GM23248 (cell line): ENCODE data around the gene SNCG. TPM values are rescaled to one million over a fixed set of nuclear protein-coding genes. Genes with fewer than 3 reads are reported as not detected.

ENCODE experiments used
- DNase-seq: peaks from one replicate; pipeline ENCODE4 v3.0.0-alpha.2; 2015
- H2AFZ ChIP-seq: fragments of 200-600 bp; sonication (generic); 2 replicates; pipeline ENCODE4 v1.6.1; 2016; ENCODE audit warnings: antibody characterized with exemption
- H3F3A ChIP-seq: fragments of 200-600 bp; sonication (generic); 2 replicates; pipeline ENCODE4 v1.6.1; 2016; ENCODE audit warnings: mild to moderate bottlenecking, antibody characterized with exemption, mixed run types; ENCODE audit not compliant: insufficient read depth
- H3K27ac ChIP-seq: fragments of 200-600 bp; sonication (generic); 2 replicates; pipeline ENCODE4 v1.5.1; 2016; ENCODE audit warnings: mild to moderate bottlenecking
- H3K27me3 ChIP-seq: fragments of 200-600 bp; sonication (generic); replicated peaks from 2 replicates; pipeline ENCODE4 v1.6.1; 2016; ENCODE audit warnings: mild to moderate bottlenecking; ENCODE audit not compliant: insufficient read depth
- H3K36me3 ChIP-seq: fragments of 200-600 bp; sonication (generic); 2 replicates; pipeline ENCODE4 v1.6.1; 2016; ENCODE audit warnings: low read depth, mild to moderate bottlenecking
- H3K4me1 ChIP-seq: fragments of 200-600 bp; sonication (generic); 2 replicates; pipeline ENCODE4 v1.6.1; 2016; ENCODE audit warnings: mild to moderate bottlenecking; ENCODE audit not compliant: insufficient read depth
- H3K4me2 ChIP-seq: fragments of 200-600 bp; sonication (generic); one replicate; pipeline ENCODE4 v1.6.1; 2016; ENCODE audit warnings: mild to moderate bottlenecking; ENCODE audit not compliant: unreplicated experiment
- H3K4me3 ChIP-seq: fragments of 200-600 bp; sonication (generic); 2 replicates; pipeline ENCODE4 v1.5.1; 2016; ENCODE audit warnings: mild to moderate bottlenecking
- H3K79me2 ChIP-seq: fragments of 200-600 bp; sonication (generic); 2 replicates; pipeline ENCODE4 v1.6.1; 2016; ENCODE audit warnings: mild to moderate bottlenecking; ENCODE audit not compliant: insufficient read depth
- H3K9ac ChIP-seq: fragments of 200-600 bp; sonication (generic); 2 replicates; pipeline ENCODE4 v1.6.1; 2016; ENCODE audit warnings: mild to moderate bottlenecking
- H3K9me2 ChIP-seq: fragments of 200-600 bp; sonication (generic); 2 replicates; pipeline ENCODE4 v1.6.1; 2016; ENCODE audit warnings: mixed run types, mild to moderate bottlenecking, moderate library complexity; ENCODE audit not compliant: insufficient read depth
- H3K9me3 ChIP-seq: fragments of 200-600 bp; sonication (generic); one replicate; pipeline ENCODE4 v1.6.1; 2017; ENCODE audit warnings: low read depth
- H4K20me1 ChIP-seq: fragments of 200-600 bp; sonication (generic); 2 replicates; pipeline ENCODE4 v1.6.0; 2016; ENCODE audit not compliant: insufficient read depth
- EZH2 ChIP-seq: fragments of 200-600 bp; sonication (generic); IDR thresholded peaks from 2 replicates; pipeline ENCODE4 v1.6.1; 2018; ENCODE audit warnings: antibody characterized with exemption, mild to moderate bottlenecking; ENCODE audit not compliant: insufficient read depth, poor library complexity, severe bottlenecking
- EZH2phosphoT487 ChIP-seq: fragments of 200-600 bp; sonication (generic); IDR thresholded peaks from 2 replicates; pipeline ENCODE4 v1.6.1; 2018; ENCODE audit warnings: antibody characterized with exemption, moderate library complexity, mild to moderate bottlenecking, low read depth; ENCODE audit not compliant: insufficient read depth
- WGBS, 2 experiments: methylation state at CpG; one replicate each; pipeline ENCODE4 v1.1.6; 2015 to 2017; ENCODE audit warnings: low lambda C conversion rate in 2 of 2, low coverage in 1 of 2; ENCODE audit errors: missing lambda C conversion rate in 2 of 2; 5-methylcytosine and 5-hydroxymethylcytosine counted together
- in situ Hi-C: fragments of 300-500 bp; cut with MboI; formaldehyde crosslinking; loops from 2 replicates; pipeline ENCODE4 v1.15.0; 2020
- polyA plus RNA-seq: library from polyadenylated mRNA; unstranded; fragments of >200 nt; fragmentation: Nextera tagmentation; extraction: Ambion mirVana; gene quantifications from 2 replicates; pipeline ENCODE4 v1.2.1, GENCODE V29; 2016
- total RNA-seq: library from RNA; depleted of rRNA; stranded (reverse); fragments of >200 nt; shearing (Covaris generic); gene quantifications from 2 replicates; pipeline ENCODE4 v1.2.3, GENCODE V29; 2014

The SNCG gene
- total and polyA plus RNA-seq, 2 experiments from 2014 or later = 1.2 to 3.1 TPM

DNA sequence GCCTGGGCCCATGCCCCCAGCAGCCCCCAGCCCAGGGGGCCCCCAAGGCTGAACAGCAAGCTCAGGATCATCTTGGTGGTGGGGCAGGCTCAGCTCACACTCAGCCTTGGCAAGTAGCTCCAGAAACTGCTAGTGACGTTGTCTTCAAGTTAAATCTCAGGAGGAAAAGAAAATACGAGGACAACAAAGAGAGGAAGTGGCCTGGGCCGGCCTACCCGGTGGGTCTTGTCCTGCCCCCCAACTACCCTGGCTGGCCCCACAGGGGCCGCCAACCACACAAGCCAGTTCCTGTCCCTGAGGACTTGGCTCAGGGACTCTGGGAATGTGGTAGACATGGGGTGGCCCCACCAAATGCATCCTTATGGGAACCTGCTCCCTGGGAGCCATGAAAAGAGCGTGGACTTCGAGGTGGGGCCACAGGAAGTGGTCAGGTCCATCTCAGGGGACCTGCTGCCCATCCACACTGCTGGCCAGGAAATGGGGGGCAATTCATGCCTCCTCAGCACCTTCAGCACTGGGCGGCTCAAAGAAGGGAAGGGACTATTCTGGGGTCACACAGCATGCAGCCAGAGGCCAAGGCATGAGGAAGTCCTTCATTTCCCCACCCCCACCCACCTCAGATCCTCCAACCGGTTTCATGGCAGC is 806 bp upstream of the SNCG start, which contains the start of gene MMRN2:
MMRN2 (minus strand) TSS at position 145 of the 645 bp plus-strand sequence; CDS start at position 71, 74 bp downstream.
- H2AFZ ChIP-seq = no peak within 1 kb of the TSS

DNA sequence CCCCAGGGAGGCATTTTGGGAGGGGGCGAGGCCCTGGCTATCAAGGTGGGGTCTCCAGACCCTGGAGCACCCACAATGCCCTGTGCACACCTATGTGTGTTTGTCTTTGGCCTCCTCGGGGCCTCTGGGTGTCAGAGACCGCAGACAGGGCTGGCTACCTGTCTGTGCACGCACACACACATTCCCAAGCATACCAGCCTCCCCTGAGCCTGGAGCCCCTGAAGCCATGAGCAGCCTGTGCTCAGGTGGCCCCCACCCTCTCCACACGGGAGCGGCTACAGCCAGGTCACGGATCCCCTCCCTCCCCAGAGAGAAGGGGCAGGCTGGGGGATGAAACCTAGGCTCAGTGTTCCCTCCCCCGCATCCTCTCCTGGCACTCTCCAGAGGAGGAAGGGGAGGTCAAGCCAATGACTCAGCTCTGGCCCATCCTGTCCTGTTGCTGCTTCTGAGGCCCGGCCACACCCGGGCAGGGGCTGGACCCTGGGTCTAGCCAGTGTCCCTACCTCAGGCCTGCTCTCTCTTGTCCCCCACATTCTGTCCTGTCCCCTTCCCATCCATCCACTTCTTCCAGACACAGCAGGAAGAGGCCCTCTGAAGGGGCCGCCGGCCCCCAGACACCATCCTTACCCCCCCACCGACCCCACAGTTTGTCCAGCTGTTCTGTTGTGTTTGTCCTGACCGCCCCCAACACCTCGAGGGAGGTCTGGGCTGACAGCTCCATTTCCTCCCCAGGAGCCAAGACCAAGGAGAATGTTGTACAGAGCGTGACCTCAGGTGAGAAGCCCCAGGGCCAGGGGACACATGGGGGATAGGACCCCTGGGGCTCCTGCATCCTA is 720 bp downstream of the SNCG start:
- Histone ChIP-seq H3K4me1 (peaks cover 17% of the 10 kb centered on the region), H3K4me3 (no peak overlapping the region), H3K79me2 (no peaks in the 10 kb centered on the region), H3K9me2 (no peaks in the 10 kb centered on the region), H3K4me2 (peak overlapping the region; percentile 42), H4K20me1 (no peaks in the 10 kb centered on the region), H3F3A (no peaks in the 10 kb centered on the region), H3K27me3 (no peaks in the 10 kb centered on the region), H3K9ac (peak overlapping the region; percentile 15; the same call in 1 of the 2 replicates), H2AFZ (peak overlapping the region; percentile 25; the same call in 1 of the 2 replicates), H3K9me3 (no peaks in the 10 kb centered on the region), H3K36me3 (no peaks in the 10 kb centered on the region), H3K27ac (no peak overlapping the region)
- TF ChIP-seq EZH2phosphoT487 (no peak), EZH2 (no peak)
- DNase-seq = peak; percentile 49
- in situ Hi-C loops = no loop called here
- 66 to 73% methylated on average over 14 to 15 of the region's 16 CpGs for WGBS, 2 experiments

More for the DNA sequence above, 806 bp upstream of the SNCG start, which contains the start of gene MMRN2:
- in situ Hi-C loops = no loop called here
- Histone ChIP-seq H3F3A (no peaks in the 10 kb centered on the region), H3K36me3 (no peaks in the 10 kb centered on the region), H3K9ac (no peak within 1 kb of the TSS), H3K4me1 (peaks cover 22% of the 10 kb centered on the region), H3K27ac (no peak within 1 kb of the TSS), H3K79me2 (no peaks in the 10 kb centered on the region), H4K20me1 (no peaks in the 10 kb centered on the region), H3K27me3 (no peaks in the 10 kb centered on the region), H3K9me2 (no peaks in the 10 kb centered on the region), H3K9me3 (no peaks in the 10 kb centered on the region), H3K4me3 (no peak within 1 kb of the TSS), H3K4me2 (no peak within 1 kb of the TSS)
- TF ChIP-seq EZH2phosphoT487 (no peak), EZH2 (no peak)
- DNase-seq = no peak
- 85 to 95% methylated on average over 9 of the region's 9 CpGs for WGBS, 2 experiments

DNA sequence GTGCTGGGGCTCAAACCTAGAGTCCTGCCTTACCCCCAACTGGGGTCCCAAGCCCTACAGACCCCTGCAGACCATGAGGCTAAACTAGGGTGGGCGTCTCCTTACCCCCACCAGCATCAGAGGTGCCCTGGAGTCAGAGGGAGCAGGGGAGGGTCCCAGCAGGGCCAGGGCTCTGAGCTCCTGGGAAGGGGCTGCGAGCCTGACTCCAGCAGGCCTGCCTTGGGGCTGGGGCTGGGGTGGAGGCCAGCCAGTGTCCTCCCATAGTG is 1.3 kb downstream of the SNCG start:
- no peaks in the 10 kb centered on the region for H3K9me3 ChIP-seq
- in situ Hi-C loops = no loop called here
- 82 to 88% methylated on average over 2 of the region's 2 CpGs for WGBS, 2 experiments
- H3K4me1 ChIP-seq = peaks cover 13% of the 10 kb centered on the region
- no peaks in the 10 kb centered on the region for H3F3A ChIP-seq
- H3K79me2 ChIP-seq = no peaks in the 10 kb centered on the region
- H3K27me3 ChIP-seq = no peaks in the 10 kb centered on the region
- no peaks in the 10 kb centered on the region for H4K20me1 ChIP-seq
- TF ChIP-seq EZH2phosphoT487 (no peak), EZH2 (no peak)
- no peak for DNase-seq
- H3K27ac ChIP-seq = no peak overlapping the region
- H3K4me2 ChIP-seq = no peak overlapping the region
- H3K36me3 ChIP-seq = no peaks in the 10 kb centered on the region
- H3K9ac ChIP-seq = peak overlapping the region; percentile 15; the same call in 1 of the 2 replicates
- H3K9me2 ChIP-seq = no peaks in the 10 kb centered on the region
- H2AFZ ChIP-seq = no peak overlapping the region
- no peak overlapping the region for H3K4me3 ChIP-seq

DNA sequence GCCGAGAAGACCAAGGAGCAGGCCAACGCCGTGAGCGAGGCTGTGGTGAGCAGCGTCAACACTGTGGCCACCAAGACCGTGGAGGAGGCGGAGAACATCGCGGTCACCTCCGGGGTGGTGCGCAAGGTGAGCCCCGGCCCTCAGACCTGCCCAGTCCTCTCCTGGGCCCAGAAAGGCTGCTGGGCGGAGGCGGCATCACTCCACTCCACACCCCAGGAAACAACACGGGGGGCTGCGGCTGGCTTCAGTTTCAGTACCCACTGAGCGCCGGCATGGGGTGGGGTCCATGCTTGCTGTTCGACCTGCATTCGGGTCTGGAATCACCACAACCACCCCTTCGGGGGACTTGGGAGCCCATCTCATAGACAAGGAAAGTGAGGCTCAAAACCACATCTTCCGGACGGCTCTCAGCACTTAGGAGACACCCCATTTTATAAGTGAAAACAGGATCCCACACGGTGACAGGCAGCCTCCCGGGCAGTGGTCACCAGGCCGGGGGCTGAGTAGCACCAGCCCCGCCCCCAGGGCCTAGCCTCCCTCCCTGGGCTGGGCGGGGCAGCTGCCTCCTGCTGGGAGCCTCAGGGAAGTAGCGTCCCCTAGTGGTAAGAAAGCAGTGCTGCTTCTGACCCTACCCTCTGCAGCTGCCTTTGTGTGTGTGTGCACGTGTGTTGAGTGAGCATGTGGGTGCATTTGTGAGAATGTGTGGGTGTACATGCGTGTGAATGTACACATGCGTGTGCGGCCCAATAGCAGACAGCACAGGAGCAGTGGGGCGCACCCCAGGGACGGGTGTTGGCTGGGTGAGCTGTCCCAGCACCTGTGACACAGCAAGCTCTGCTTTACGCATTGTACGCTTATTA is 1.8 kb downstream of the SNCG start:
- H3K9me2 ChIP-seq = no peaks in the 10 kb centered on the region
- no peaks in the 10 kb centered on the region for H4K20me1 ChIP-seq
- no peaks in the 10 kb centered on the region for H3K9me3 ChIP-seq
- no peak overlapping the region for H3K27ac ChIP-seq
- H3K27me3 ChIP-seq = no peaks in the 10 kb centered on the region
- no peaks in the 10 kb centered on the region for H3K36me3 ChIP-seq
- H3K4me2 ChIP-seq = no peak overlapping the region
- no peak overlapping the region for H3K4me3 ChIP-seq
- DNase-seq = peak; percentile 84
- H3K79me2 ChIP-seq = no peaks in the 10 kb centered on the region
- H3K4me1 ChIP-seq = peaks cover 13% of the 10 kb centered on the region
- no peak overlapping the region for H3K9ac ChIP-seq
- in situ Hi-C loops = no loop called here
- no peaks in the 10 kb centered on the region for H3F3A ChIP-seq
- no peak overlapping the region for H2AFZ ChIP-seq
- 72 to 76% methylated on average over 35 to 37 of the region's 37 CpGs for WGBS, 2 experiments
- TF ChIP-seq EZH2phosphoT487 (no peak), EZH2 (no peak)
